ENCODE results near the gene ADAMTSL1. TPM values are rescaled to one million over a fixed set of nuclear protein-coding genes. Genes with fewer than 3 reads are reported as not detected.

The ADAMTSL1 gene
- total RNA-seq, 1 experiment from 2014 or later: 1.2 TPM

GRCh38 chr9:18490641-18491370 lies 16.9 kb downstream of the ADAMTSL1 start:
- H3K36me3 Mint-ChIP-seq (ENCODE audit: insufficient read depth in 1 of 3, low read depth in 3 of 3): no peaks in the 10 kb centered on the region

More at GRCh38 chr9:18490641-18491370, 16.9 kb downstream of the ADAMTSL1 start:
- Histone ChIP-seq H3K23ac (ENCODE audit: insufficient read length, low read depth, low read length) (no peak overlapping the region), H3K9ac (ENCODE audit: extremely low read depth, insufficient read length, low read length) (no peak overlapping the region), H3T11ph (ENCODE audit: low read length) (no peak overlapping the region), H4K20me1 (ENCODE audit: control insufficient read depth, insufficient read depth, insufficient read length) (no peaks in the 10 kb centered on the region), H3K56ac (ENCODE audit: insufficient read length, low read depth, low read length) (no peak overlapping the region), H2BK120ac (ENCODE audit: low read depth, low read length, poor library complexity, severe bottlenecking) (no peak overlapping the region), H4K5ac (ENCODE audit: insufficient read length, low read depth, low read length) (no peak overlapping the region), H3K4me1 (ENCODE audit: insufficient read depth, low read length) (peaks cover 2% of the 10 kb centered on the region; the same call in 1 of the 2 replicates), H3K18ac (ENCODE audit: insufficient read length, low read depth, low read length) (no peak overlapping the region), H2AK5ac (ENCODE audit: insufficient read length, low read length) (no peak overlapping the region), H3K27ac (ENCODE audit: insufficient read length, low read depth, low read length) (no peak overlapping the region), H3K14ac (ENCODE audit: insufficient read depth, low read length) (no peak overlapping the region), H3K23me2 (ENCODE audit: insufficient read length, low read depth, low read length, poor library complexity, severe bottlenecking) (no peaks in the 10 kb centered on the region), H4K91ac (ENCODE audit: insufficient read length, low read depth, low read length) (no peak overlapping the region), H3K27me3 (ENCODE audit: insufficient read depth, low read length) (no peaks in the 10 kb centered on the region), H2AFZ (ENCODE audit: low read length) (peak overlapping the region; percentile 70), H3K9me3 (ENCODE audit: control insufficient read depth, low read depth, low read length) (no peaks in the 10 kb centered on the region), H2BK20ac (ENCODE audit: low read depth, low read length, poor library complexity, severe bottlenecking) (no peak overlapping the region), H2BK12ac (ENCODE audit: insufficient read length, low read depth, low read length) (no peak overlapping the region), H2BK15ac (ENCODE audit: low read depth, low read length) (no peak overlapping the region), H3K4ac (ENCODE audit: low read depth, low read length) (no peak overlapping the region), H3K4me2 (ENCODE audit: insufficient read depth, insufficient read length, low read length) (no peak overlapping the region), H4K8ac (replicated peaks; ENCODE audit: insufficient read length, low read depth, low read length) (no peak overlapping the region), H3K79me1 (ENCODE audit: insufficient read depth, low read depth, low read length, poor library complexity, severe bottlenecking) (no peaks in the 10 kb centered on the region), H3K79me2 (ENCODE audit: insufficient read depth, low read length) (no peaks in the 10 kb centered on the region), H2BK5ac (ENCODE audit: insufficient read length, low read length) (no peak overlapping the region)
- TF ChIP-seq, protein P1, sequence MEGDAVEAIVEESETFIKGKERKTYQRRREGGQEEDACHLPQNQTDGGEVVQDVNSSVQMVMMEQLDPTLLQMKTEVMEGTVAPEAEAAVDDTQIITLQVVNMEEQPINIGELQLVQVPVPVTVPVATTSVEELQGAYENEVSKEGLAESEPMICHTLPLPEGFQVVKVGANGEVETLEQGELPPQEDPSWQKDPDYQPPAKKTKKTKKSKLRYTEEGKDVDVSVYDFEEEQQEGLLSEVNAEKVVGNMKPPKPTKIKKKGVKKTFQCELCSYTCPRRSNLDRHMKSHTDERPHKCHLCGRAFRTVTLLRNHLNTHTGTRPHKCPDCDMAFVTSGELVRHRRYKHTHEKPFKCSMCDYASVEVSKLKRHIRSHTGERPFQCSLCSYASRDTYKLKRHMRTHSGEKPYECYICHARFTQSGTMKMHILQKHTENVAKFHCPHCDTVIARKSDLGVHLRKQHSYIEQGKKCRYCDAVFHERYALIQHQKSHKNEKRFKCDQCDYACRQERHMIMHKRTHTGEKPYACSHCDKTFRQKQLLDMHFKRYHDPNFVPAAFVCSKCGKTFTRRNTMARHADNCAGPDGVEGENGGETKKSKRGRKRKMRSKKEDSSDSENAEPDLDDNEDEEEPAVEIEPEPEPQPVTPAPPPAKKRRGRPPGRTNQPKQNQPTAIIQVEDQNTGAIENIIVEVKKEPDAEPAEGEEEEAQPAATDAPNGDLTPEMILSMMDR (conservative IDR thresholded peaks at IDR 0.05): no peak
- H3K27me3 Mint-ChIP-seq (ENCODE audit: low read depth): no peaks in the 10 kb centered on the region
- no peak for DNase-seq
- no peak overlapping the region for H3K4me3 Mint-ChIP-seq
- H3K9me3 Mint-ChIP-seq: no peaks in the 10 kb centered on the region
- no CpG with 5 or more reads among the region's 7 CpGs for WGBS (ENCODE audit: extremely low coverage, insufficient read length, low lambda C conversion rate)
- no peak overlapping the region for H3K27ac Mint-ChIP-seq
- H3K4me1 Mint-ChIP-seq: peaks cover 0 to 14% of the 10 kb centered on the region in 2 experiments; a peak in 2 of 4 replicates

Measured in H9 (cell line).